ENCODE measurements around the gene CNKSR2.
"Not testable (repeated sequence)": the region's sequence is repeated elsewhere in the genome, so short reads cannot be mapped to it uniquely, and the experiment has no call there.

The CNKSR2 gene

GRCh38 chrX:21400408-21401121 lies 26.3 kb downstream of the CNKSR2 start:
- Mint-ChIP-seq H3K4me3 (no peak overlapping the region), H3K36me3 (no peaks in the 10 kb centered on the region), H3K9me3 (ENCODE audit: low read depth) (no peaks in the 10 kb centered on the region), H3K27ac (no peak overlapping the region), H3K27me3 (no peaks in the 10 kb centered on the region), H3K4me1 (ENCODE audit: low read depth) (peaks cover 20% of the 10 kb centered on the region)

- H3K4me1 Mint-ChIP-seq (ENCODE audit: low read depth) = peaks cover 18% of the 10 kb centered on the region
These were observed 34.1 kb downstream of the CNKSR2 start for GRCh38 chrX:21408307-21408706.

DNA sequence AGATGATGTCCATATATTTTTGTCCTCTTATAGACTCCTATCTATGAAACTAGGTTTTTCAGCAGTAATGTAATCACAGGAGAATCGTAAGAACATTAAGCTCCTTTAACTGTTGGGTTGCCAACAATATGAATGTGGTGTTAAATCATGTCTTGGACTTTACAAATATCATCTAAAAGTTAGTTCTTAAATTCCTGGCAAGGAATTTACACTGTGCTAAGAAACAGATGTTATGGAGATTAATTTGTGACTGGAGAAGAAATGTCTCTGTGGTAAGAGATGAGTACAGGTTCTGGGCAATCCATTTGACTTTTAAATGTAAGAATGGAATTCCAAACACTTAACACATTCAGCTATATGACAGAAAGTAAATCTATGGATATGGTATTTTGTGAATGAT lies 34.6 kb downstream of the CNKSR2 start:
- H3K4me1 Mint-ChIP-seq (ENCODE audit: low read depth) = peaks cover 18% of the 10 kb centered on the region
- no peaks in the 10 kb centered on the region for H3K27me3 Mint-ChIP-seq
- H3K4me3 Mint-ChIP-seq = no peak overlapping the region
- peaks cover 9% of the 10 kb centered on the region for H3K36me3 Mint-ChIP-seq
- no peaks in the 10 kb centered on the region for H3K9me3 Mint-ChIP-seq (ENCODE audit: low read depth)
- no peak overlapping the region for H3K27ac Mint-ChIP-seq

More at GRCh38 chrX:21408307-21408706, 34.1 kb downstream of the CNKSR2 start:
- Mint-ChIP-seq H3K27me3 (no peaks in the 10 kb centered on the region), H3K27ac (no peak overlapping the region), H3K9me3 (ENCODE audit: low read depth) (no peaks in the 10 kb centered on the region), H3K36me3 (peaks cover 6% of the 10 kb centered on the region), H3K4me3 (no peak overlapping the region)

DNA sequence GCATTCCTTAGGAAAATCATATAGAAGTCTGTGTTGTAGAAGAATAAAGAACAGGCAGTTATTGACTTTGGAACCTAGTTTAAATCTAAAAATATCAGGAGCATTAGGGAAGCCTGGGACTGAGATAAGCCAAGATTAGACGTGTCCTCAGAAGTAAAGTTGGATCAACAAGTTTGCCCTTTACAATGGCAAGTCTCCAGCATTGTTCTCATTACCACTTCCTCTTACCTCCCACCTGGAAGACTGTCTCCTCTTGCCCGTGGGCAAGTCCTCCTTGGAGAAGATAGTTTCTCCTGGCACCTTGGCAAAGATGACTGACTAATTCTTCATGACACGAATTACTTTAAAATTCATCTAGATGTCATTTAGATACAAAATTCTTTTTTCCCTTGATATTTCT lies 37.8 kb downstream of the CNKSR2 start:
- Mint-ChIP-seq H3K9me3 (ENCODE audit: low read depth) (peaks cover 4% of the 10 kb centered on the region), H3K4me3 (no peak overlapping the region), H3K27me3 (no peaks in the 10 kb centered on the region), H3K4me1 (ENCODE audit: low read depth) (peaks cover 18% of the 10 kb centered on the region), H3K27ac (no peak overlapping the region), H3K36me3 (peaks cover 21% of the 10 kb centered on the region)

GRCh38 chrX:21412883-21413282 lies 38.7 kb downstream of the CNKSR2 start:
- Mint-ChIP-seq H3K36me3 (peaks cover 25% of the 10 kb centered on the region), H3K27me3 (no peaks in the 10 kb centered on the region), H3K9me3 (ENCODE audit: low read depth) (peaks cover 9% of the 10 kb centered on the region), H3K4me1 (ENCODE audit: low read depth) (peaks cover 14% of the 10 kb centered on the region), H3K27ac (no peak overlapping the region), H3K4me3 (no peak overlapping the region)

DNA sequence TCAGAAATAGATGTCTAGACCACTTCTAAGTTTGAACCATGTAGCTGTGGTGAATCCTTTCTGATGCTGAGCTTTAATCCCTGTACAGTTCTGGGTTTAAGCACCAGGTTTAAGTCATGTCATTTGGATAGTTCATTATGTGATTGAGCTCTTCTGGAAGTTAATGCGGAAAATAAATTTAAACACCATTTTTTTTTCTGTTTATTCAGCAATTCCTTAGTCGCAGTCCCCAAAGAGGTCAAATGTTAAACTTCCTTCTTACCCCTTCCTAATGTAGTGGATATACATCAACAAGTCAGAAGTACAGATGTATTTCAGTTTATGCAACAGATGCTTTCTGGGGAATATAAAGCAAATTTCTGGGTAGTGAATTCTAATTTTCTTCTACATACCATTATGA lies 52.9 kb downstream of the CNKSR2 start:
- Mint-ChIP-seq H3K27ac (no peak overlapping the region), H3K9me3 (ENCODE audit: low read depth) (no peaks in the 10 kb centered on the region), H3K36me3 (peaks cover 10% of the 10 kb centered on the region)

DNA sequence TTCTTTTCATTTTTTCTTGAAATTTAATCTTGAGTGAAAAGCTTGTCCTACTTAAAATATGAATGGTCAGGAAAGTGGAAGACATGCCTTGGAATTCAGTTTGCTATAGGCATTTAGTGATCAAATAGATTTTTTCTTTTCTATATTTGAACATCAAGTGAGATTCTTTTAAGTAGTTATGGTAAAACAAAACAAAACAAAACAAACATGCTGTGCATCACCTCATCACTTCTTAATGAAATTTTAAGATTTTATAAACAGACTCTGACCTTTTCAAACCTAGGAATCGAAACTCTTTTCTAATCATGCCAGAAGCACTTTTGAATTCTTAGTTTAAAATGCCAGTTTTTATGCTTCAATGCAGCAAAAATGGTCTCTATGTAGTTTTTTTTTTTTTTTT lies 62.8 kb downstream of the CNKSR2 start:
- H3K27ac Mint-ChIP-seq = no peak overlapping the region
- H3K27me3 Mint-ChIP-seq = no peaks in the 10 kb centered on the region
- no peaks in the 10 kb centered on the region for H3K9me3 Mint-ChIP-seq (ENCODE audit: low read depth)
- H3K36me3 Mint-ChIP-seq = no peaks in the 10 kb centered on the region
- H3K4me1 Mint-ChIP-seq (ENCODE audit: low read depth) = peaks cover 37% of the 10 kb centered on the region
- no peak overlapping the region for H3K4me3 Mint-ChIP-seq

More for the DNA sequence above, 52.9 kb downstream of the CNKSR2 start:
- Mint-ChIP-seq H3K27me3 (no peaks in the 10 kb centered on the region), H3K4me1 (ENCODE audit: low read depth) (peaks cover 15% of the 10 kb centered on the region), H3K4me3 (no peak overlapping the region)

- H3K27me3 Mint-ChIP-seq = no peaks in the 10 kb centered on the region
- no peaks in the 10 kb centered on the region for H3K9me3 Mint-ChIP-seq (ENCODE audit: low read depth)
- peak overlapping the region; percentile 91 for H3K27ac Mint-ChIP-seq
- H3K4me1 Mint-ChIP-seq (ENCODE audit: low read depth) = peaks cover 45% of the 10 kb centered on the region
- no peaks in the 10 kb centered on the region for H3K36me3 Mint-ChIP-seq
- H3K4me3 Mint-ChIP-seq = peak overlapping the region; percentile 83
These were observed 64.6 kb downstream of the CNKSR2 start for GRCh38 chrX:21438792-21439191.

DNA sequence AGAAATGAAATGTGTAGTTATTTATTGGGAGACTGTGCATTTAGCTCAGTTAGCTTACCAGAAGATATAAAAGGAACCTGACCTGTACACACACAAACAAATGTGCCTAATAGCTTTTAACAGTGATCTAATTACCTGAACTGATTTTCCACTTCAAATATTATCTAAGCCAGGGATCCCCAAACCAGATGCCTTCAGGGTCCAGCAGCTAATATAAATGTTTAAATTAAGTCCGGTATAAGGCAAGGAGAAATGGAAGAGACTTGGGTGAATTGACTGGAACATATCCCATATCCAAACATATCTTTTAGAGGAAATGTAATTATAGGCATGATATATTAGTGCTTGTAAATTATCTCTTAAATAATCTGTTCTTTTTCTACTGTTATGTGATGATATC lies 66.7 kb downstream of the CNKSR2 start:
- H3K4me1 Mint-ChIP-seq (ENCODE audit: low read depth) = peaks cover 42% of the 10 kb centered on the region
- H3K4me3 Mint-ChIP-seq = no peak overlapping the region
- H3K27me3 Mint-ChIP-seq = no peaks in the 10 kb centered on the region
- no peak overlapping the region for H3K27ac Mint-ChIP-seq
- H3K9me3 Mint-ChIP-seq (ENCODE audit: low read depth) = no peaks in the 10 kb centered on the region
- H3K36me3 Mint-ChIP-seq = peaks cover 4% of the 10 kb centered on the region

DNA sequence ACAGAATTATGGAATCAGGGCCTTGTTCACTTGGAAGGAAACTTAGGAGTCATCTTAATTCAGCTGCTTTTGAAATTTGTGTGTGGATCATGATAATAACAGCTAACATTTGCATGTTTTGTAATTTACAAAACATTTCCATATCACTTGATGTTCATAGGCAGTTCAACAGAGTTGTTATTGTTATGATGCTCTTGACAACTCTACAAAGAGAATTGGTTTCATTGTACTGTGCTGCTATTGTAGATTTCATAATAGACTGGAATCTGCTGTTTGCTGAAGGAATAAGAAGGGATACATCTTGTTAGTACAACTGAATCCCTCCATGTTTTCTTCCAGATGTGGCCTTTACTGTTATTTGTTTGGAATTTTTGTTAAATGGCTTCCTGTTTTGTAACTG lies 83.5 kb downstream of the CNKSR2 start:
- Mint-ChIP-seq H3K9me3 (ENCODE audit: low read depth) (no peaks in the 10 kb centered on the region), H3K4me3 (no peak overlapping the region), H3K36me3 (peaks cover 7% of the 10 kb centered on the region), H3K27me3 (no peaks in the 10 kb centered on the region), H3K4me1 (ENCODE audit: low read depth) (peaks cover 14% of the 10 kb centered on the region), H3K27ac (no peak overlapping the region)

GRCh38 chrX:21469071-21469470 lies 94.9 kb downstream of the CNKSR2 start:
- H3K4me1 Mint-ChIP-seq (ENCODE audit: low read depth) = no peaks in the 10 kb centered on the region
- no peaks in the 10 kb centered on the region for H3K27me3 Mint-ChIP-seq
- H3K9me3 Mint-ChIP-seq (ENCODE audit: low read depth) = no peaks in the 10 kb centered on the region
- peaks cover 2% of the 10 kb centered on the region for H3K36me3 Mint-ChIP-seq
- H3K27ac Mint-ChIP-seq = no peak overlapping the region
- H3K4me3 Mint-ChIP-seq = no peak overlapping the region

DNA sequence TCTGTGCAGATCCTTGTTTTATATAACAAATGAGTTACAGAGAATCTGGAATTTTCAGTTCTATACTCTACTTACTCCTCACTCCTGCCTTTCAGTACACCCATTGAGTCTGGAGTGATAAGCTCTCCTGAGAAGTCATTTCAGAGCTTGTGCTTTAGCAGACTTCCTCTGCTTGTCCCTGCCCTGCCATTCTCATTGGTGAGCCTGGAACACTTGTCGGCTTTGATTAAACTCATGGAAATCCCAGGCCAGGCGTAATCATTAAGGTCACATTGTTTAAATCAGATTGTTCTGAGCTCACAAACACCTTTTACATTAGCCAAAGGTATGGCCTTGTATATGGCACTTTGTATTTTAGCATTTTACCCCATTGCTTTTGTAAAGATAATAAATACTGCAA lies 102.7 kb downstream of the CNKSR2 start:
- no peaks in the 10 kb centered on the region for H3K9me3 Mint-ChIP-seq (ENCODE audit: low read depth)
- peaks cover 4% of the 10 kb centered on the region for H3K4me1 Mint-ChIP-seq (ENCODE audit: low read depth)
- H3K4me3 Mint-ChIP-seq = no peak overlapping the region
- no peaks in the 10 kb centered on the region for H3K36me3 Mint-ChIP-seq
- no peak overlapping the region for H3K27ac Mint-ChIP-seq
- H3K27me3 Mint-ChIP-seq = no peaks in the 10 kb centered on the region

DNA sequence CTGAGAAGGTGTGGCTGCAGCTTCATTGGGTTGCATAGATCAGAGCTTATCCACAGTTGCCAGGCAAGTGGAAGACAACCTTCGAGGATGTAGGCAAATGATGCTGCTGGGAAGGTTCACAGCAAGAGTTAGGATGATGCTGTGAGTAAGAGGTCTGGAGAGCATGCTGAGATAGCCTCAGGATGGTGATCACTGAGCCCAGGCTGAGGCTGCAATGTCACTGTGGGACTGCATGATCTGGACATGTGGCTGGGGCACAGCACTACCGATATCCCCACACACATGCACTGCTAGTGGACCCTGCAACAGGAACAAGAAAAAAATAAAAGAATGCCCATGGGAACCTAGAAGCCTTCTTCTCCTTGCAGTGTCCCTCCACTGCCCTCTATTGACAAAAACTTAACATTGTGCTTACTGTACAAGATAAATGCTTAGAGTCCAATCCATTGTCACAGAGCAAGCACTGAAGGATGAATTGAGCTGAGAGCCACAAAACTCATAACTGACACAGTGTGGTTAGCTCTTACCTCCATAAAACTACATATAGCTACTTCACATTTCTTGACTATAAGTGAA lies 105.6 kb downstream of the CNKSR2 start:
- Mint-ChIP-seq H3K4me3 (no peak overlapping the region), H3K27ac (no peak overlapping the region)

GRCh38 chrX:21481761-21482160 lies 107.5 kb downstream of the CNKSR2 start:
- H3K4me3 Mint-ChIP-seq = no peak overlapping the region
- H3K27ac Mint-ChIP-seq = no peak overlapping the region
- H3K36me3 Mint-ChIP-seq = no peaks in the 10 kb centered on the region
- peaks cover 4% of the 10 kb centered on the region for H3K4me1 Mint-ChIP-seq (ENCODE audit: low read depth)
- H3K27me3 Mint-ChIP-seq = no peaks in the 10 kb centered on the region
- no peaks in the 10 kb centered on the region for H3K9me3 Mint-ChIP-seq (ENCODE audit: low read depth)

More for the DNA sequence above, 105.6 kb downstream of the CNKSR2 start:
- H3K27me3 Mint-ChIP-seq = no peaks in the 10 kb centered on the region
- H3K4me1 Mint-ChIP-seq (ENCODE audit: low read depth) = peaks cover 4% of the 10 kb centered on the region
- no peaks in the 10 kb centered on the region for H3K36me3 Mint-ChIP-seq
- no peaks in the 10 kb centered on the region for H3K9me3 Mint-ChIP-seq (ENCODE audit: low read depth)

GRCh38 chrX:21484051-21484450 lies 109.8 kb downstream of the CNKSR2 start:
- not testable (repeated sequence) for H3K4me3 Mint-ChIP-seq, H3K27ac Mint-ChIP-seq

DNA sequence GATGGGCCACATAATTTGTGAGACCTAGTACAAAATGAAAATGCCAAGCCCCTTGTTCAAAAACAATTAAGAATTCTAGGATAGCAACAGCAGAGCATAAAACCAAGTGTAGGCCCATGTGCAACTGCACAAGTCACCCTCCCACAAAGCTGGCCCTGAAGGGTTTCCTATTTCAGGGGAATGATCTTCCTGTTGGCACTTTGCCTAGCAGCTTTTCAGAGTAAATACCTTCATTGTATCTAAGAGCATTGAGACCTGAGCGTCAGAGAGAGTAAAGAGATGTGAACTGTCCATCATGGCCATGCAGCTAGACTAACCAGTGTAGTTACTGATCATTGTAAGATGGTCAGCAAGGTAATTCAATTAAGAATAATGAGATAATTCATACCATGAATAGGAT lies 113.6 kb downstream of the CNKSR2 start:
- H3K4me3 Mint-ChIP-seq = no peak overlapping the region
- no peaks in the 10 kb centered on the region for H3K27me3 Mint-ChIP-seq
- no peak overlapping the region for H3K27ac Mint-ChIP-seq
- H3K36me3 Mint-ChIP-seq = peaks cover 3% of the 10 kb centered on the region
- no peaks in the 10 kb centered on the region for H3K9me3 Mint-ChIP-seq (ENCODE audit: low read depth)
- peaks cover 1% of the 10 kb centered on the region for H3K4me1 Mint-ChIP-seq (ENCODE audit: low read depth)

More at GRCh38 chrX:21484051-21484450, 109.8 kb downstream of the CNKSR2 start:
- not testable (repeated sequence) for H3K9me3 Mint-ChIP-seq (ENCODE audit: low read depth); H3K36me3 Mint-ChIP-seq; H3K4me1 Mint-ChIP-seq (ENCODE audit: low read depth); H3K27me3 Mint-ChIP-seq
